Thoracic aorta (tissue), 2 donors: ENCODE data around the gene VPS50. TPM values are rescaled to one million over a fixed set of nuclear protein-coding genes. Genes with fewer than 3 reads are reported as not detected.
A peak's percentile ranks its signal among the peaks of the same experiment; 100 is the strongest.

ENCODE experiments used
- ATAC-seq: fragments of 150-250 bp; one replicate; pipeline ENCODE4 v1.8.0; 2017; ENCODE audit warnings: low read depth; ENCODE audit not compliant: insufficient number of reproducible peaks, low FRiP score
- DNase-seq: peaks from one replicate; pipeline ENCODE4 v3.0.0-alpha.2; 2020; ENCODE audit warnings: low spot score
- H3K27ac ChIP-seq, 2 donors: fragments of 200-600 bp; sonication (generic); 1 replicate in 1 of 2; 2 replicates in 1 of 2; pipeline ENCODE4 v1.5.1; 2016; ENCODE audit warnings: mild to moderate bottlenecking in 2 of 2, moderate library complexity in 2 of 2
- H3K27me3 ChIP-seq: fragments of 200-600 bp; sonication (generic); replicated peaks from 2 replicates; pipeline ENCODE4 v1.6.0; 2016; ENCODE audit warnings: mild to moderate bottlenecking; ENCODE audit not compliant: insufficient read depth
- H3K36me3 ChIP-seq: fragments of 200-600 bp; sonication (generic); one replicate; pipeline ENCODE4 v1.5.1; 2016
- H3K4me1 ChIP-seq, 2 donors: fragments of 200-600 bp; sonication (generic); 1 replicate in 1 of 2; 2 replicates in 1 of 2; pipeline versions ENCODE4 v1.5.1 to v1.6.0; 2016; ENCODE audit warnings: low read depth in 2 of 2, mild to moderate bottlenecking in 1 of 2; ENCODE audit not compliant: control insufficient read depth in 1 of 2
- H3K4me3 ChIP-seq: fragments of 200-600 bp; sonication (generic); 2 replicates; pipeline ENCODE4 v1.5.1; 2016; ENCODE audit warnings: mild to moderate bottlenecking
- H3K9me3 ChIP-seq: fragments of 200-600 bp; sonication (generic); 2 replicates; pipeline ENCODE4 v1.5.1; 2016
- total RNA-seq, 2 donors: library from RNA; depleted of rRNA; stranded (reverse); fragments of >200 nt; gene quantifications; one replicate each; pipeline versions ENCODE4 v1.1.0 to v1.2.3, GENCODE V29; 2016
- TF ChIP-seq, protein P1 (sequence below): fragments of 200-600 bp; sonication (generic); IDR thresholded peaks from one replicate; pipeline ENCODE4 v1.5.1; 2019; ENCODE audit warnings: antibody characterized with exemption

Gene VPS50
- total RNA-seq, 2 donors from 2014 or later: 18.1 to 25.3 TPM

DNA sequence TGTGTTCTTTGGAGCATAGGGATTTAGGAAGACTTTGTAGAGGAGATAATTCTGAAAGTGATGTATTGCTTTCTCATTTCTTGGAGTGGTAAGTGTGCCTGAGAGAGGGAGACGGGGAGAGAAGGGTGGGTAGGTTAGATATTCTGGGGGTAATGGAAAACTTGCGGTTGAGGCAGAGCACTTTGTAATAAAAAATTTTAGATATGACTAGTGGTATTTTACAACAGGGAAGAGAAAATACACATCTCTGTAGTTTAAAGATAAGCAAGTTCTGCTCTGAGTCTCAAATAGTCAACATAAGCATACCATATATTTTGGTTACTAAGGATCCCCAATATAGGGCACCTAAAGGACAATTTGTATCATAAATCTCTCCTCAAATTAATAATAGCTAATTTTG, 6.6 kb downstream of the VPS50 start:
- H3K27ac ChIP-seq: no peak overlapping the region
- H3K9me3 ChIP-seq: no peaks in the 10 kb centered on the region
- no peaks in the 10 kb centered on the region for H3K27me3 ChIP-seq
- no peaks in the 10 kb centered on the region for H3K36me3 ChIP-seq
- H3K4me3 ChIP-seq: no peak overlapping the region
- ATAC-seq (no peak), DNase-seq (no peak)
- TF ChIP-seq, protein P1, sequence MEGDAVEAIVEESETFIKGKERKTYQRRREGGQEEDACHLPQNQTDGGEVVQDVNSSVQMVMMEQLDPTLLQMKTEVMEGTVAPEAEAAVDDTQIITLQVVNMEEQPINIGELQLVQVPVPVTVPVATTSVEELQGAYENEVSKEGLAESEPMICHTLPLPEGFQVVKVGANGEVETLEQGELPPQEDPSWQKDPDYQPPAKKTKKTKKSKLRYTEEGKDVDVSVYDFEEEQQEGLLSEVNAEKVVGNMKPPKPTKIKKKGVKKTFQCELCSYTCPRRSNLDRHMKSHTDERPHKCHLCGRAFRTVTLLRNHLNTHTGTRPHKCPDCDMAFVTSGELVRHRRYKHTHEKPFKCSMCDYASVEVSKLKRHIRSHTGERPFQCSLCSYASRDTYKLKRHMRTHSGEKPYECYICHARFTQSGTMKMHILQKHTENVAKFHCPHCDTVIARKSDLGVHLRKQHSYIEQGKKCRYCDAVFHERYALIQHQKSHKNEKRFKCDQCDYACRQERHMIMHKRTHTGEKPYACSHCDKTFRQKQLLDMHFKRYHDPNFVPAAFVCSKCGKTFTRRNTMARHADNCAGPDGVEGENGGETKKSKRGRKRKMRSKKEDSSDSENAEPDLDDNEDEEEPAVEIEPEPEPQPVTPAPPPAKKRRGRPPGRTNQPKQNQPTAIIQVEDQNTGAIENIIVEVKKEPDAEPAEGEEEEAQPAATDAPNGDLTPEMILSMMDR: no peak
- peaks cover 0 to 5% of the 10 kb centered on the region in 2 donors for H3K4me1 ChIP-seq

DNA sequence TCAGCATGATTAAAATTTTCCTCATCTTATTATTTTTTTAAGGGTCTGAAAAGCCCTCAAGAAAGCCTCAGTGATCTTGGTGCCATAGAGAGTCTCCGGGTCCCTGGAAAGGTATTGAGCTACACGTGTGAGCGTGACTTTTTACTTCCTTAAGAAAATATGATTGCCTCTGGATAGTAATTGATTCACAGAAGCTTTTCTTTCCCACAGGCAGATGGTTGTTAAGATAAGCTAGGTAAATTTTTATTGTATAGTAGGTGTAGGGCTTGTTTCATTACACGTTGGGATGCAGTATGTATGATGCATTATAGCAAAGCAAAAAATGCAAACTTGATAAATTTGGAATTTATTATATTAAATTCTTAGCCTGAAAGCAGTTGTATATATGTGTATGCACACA, 7.7 kb downstream of the VPS50 start:
- ATAC-seq (no peak), DNase-seq (no peak)
- no peak overlapping the region for H3K27ac ChIP-seq
- no peak overlapping the region for H3K4me3 ChIP-seq
- H3K27me3 ChIP-seq: no peaks in the 10 kb centered on the region
- TF ChIP-seq, protein P1: no peak
- no peaks in the 10 kb centered on the region for H3K36me3 ChIP-seq
- no peaks in the 10 kb centered on the region for H3K4me1 ChIP-seq
- no peaks in the 10 kb centered on the region for H3K9me3 ChIP-seq

DNA sequence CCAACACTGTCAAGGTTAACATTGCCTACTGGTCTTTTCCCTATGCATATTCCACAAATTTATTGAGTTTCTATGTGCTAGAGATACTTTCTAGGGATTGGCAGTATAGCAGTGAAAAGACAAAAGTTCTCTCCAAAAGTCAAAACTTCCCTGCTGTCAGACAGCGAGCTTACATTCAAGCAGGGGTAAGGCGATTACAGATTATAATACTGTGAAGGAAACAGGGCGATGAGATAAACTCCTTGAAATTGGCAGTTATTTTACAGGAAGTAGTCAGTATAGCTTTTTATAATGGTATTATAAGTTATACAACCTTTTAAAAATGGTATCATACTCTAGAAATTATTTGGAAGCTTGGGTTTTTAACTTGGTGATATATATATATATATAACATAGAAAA, 9.9 kb downstream of the VPS50 start:
- Histone ChIP-seq H3K27ac (no peak overlapping the region), H3K4me1 (no peaks in the 10 kb centered on the region), H3K36me3 (no peaks in the 10 kb centered on the region), H3K27me3 (no peaks in the 10 kb centered on the region), H3K4me3 (no peak overlapping the region), H3K9me3 (no peaks in the 10 kb centered on the region)
- ATAC-seq: no peak
- DNase-seq: no peak
- TF ChIP-seq, protein P1: no peak

DNA sequence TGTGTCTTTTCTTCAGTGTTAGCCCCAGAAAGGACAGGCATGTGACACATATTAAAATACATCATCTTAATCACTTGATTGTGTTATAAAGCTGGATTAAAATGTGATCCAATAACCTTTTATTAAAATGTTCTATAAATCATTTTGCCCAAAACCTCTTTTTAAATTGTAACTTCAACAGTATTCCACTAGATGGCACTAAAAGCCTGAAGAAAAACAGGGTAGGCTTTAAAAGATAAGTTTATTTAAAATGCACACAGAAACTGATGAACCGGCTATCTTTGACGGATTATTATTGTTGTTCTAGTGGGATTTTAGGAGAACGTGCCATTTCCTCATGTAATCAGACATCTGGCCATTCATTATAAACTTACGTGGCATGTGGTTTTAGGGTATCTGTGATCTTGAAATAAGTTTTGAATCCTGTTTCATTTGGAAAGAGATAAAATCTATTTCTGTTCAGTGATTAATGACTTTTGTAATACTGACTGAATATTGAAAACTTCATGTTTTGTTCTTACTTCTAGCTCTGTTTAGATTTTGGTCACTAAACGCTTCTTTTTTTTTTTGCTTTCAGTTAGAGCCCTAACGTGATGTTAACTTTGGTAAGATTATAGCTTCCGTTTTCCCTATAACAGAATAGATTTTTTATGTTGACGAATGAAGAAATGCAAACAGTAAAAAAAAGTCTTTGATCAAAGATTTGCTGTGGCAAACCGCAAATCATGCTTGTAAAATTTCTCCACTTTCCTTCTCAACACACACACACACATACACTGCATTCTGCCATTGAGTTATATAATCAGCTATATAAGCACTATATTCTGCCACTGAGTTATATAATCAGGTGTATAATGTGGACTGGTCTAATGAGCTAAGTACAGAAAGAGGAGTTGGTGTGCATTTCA, 13.6 kb downstream of the VPS50 start:
- H3K4me1 ChIP-seq: no peaks in the 10 kb centered on the region
- TF ChIP-seq, protein P1: peak; percentile 59
- no peak overlapping the region for H3K27ac ChIP-seq
- H3K4me3 ChIP-seq: no peak overlapping the region
- no peaks in the 10 kb centered on the region for H3K9me3 ChIP-seq
- ATAC-seq (no peak), DNase-seq (no peak)
- no peaks in the 10 kb centered on the region for H3K36me3 ChIP-seq
- no peaks in the 10 kb centered on the region for H3K27me3 ChIP-seq

DNA sequence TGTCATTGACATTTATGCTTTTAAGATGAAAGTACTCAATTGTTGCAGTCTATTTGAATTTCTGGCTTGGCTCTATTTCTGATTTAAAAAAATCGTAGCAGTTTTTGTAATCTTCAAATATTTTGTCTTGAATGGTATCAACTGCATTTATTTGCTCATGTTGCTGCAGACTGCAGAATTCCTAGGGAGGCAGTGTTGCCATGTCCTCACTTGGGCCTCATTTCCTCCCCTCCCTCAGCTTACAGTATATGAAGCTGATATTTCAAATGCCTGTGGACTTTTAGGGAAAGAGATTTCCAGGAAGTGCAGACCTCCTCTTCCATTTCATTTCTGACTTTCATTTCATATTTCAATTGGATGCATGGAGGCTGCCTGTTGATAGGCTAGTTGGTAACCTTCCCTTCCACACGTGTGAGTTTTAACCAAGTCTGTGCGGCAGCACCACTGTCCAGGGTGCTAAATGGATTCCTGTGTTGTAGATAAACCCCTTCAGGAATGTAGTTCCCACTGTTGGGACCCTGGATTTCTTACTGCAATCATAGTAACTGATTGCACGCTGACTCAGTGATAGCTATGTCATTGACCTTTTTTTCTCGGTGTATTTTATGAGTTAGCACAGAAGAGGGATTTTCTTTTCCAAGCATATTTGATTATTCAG, 17.5 kb downstream of the VPS50 start:
- Histone ChIP-seq H3K36me3 (no peaks in the 10 kb centered on the region), H3K4me1 (no peaks in the 10 kb centered on the region), H3K4me3 (no peak overlapping the region), H3K9me3 (no peaks in the 10 kb centered on the region), H3K27me3 (no peaks in the 10 kb centered on the region), H3K27ac (no peak overlapping the region)
- TF ChIP-seq, protein P1: no peak
- ATAC-seq (no peak), DNase-seq (no peak)
